ENCODE results near the gene SCN4A. TPM values are rescaled to one million over a fixed set of nuclear protein-coding genes. Genes with fewer than 3 reads are reported as not detected.

SCN4A gene
- total RNA-seq, 1 donor from 2014 or later = 0.10 TPM

- peaks cover 17% of the 10 kb centered on the region for H3K27me3 Mint-ChIP-seq
- no peaks in the 10 kb centered on the region for H3K36me3 Mint-ChIP-seq (ENCODE audit: insufficient read depth)
- H3K4me1 Mint-ChIP-seq (ENCODE audit: low read depth) = peaks cover 8% of the 10 kb centered on the region
- H3K27ac Mint-ChIP-seq = no peak overlapping the region
- H3K9me3 Mint-ChIP-seq (ENCODE audit: low read depth) = no peaks in the 10 kb centered on the region
- TF ChIP-seq CTCF (IDR thresholded peaks at IDR 0.05; ENCODE audit: unreplicated experiment) = no peak
- no peak overlapping the region for H3K4me3 Mint-ChIP-seq (ENCODE audit: low read depth)
- no peak for DNase-seq (ENCODE audit: low spot score, unreplicated experiment)
Observed at GRCh38 chr17:64004218-64004770, 31.6 kb upstream of the SCN4A start.

GRCh38 chr17:64003526-64004121 is 30.9 kb upstream of the SCN4A start:
- Mint-ChIP-seq H3K4me3 (ENCODE audit: low read depth) (no peak overlapping the region), H3K27me3 (peaks cover 19% of the 10 kb centered on the region), H3K9me3 (ENCODE audit: low read depth) (no peaks in the 10 kb centered on the region), H3K27ac (no peak overlapping the region), H3K36me3 (ENCODE audit: insufficient read depth) (no peaks in the 10 kb centered on the region), H3K4me1 (ENCODE audit: low read depth) (peaks cover 8% of the 10 kb centered on the region)
- no peak for TF ChIP-seq CTCF (IDR thresholded peaks at IDR 0.05; ENCODE audit: unreplicated experiment)
- no peak for DNase-seq (ENCODE audit: low spot score, unreplicated experiment)

- Mint-ChIP-seq H3K4me1 (ENCODE audit: low read depth) (peaks cover 10% of the 10 kb centered on the region), H3K27me3 (peaks cover 20% of the 10 kb centered on the region), H3K36me3 (ENCODE audit: insufficient read depth) (no peaks in the 10 kb centered on the region), H3K27ac (no peak overlapping the region), H3K9me3 (ENCODE audit: low read depth) (no peaks in the 10 kb centered on the region), H3K4me3 (ENCODE audit: low read depth) (no peak overlapping the region)
- DNase-seq (ENCODE audit: low spot score, unreplicated experiment) = no peak
- no peak for TF ChIP-seq CTCF (IDR thresholded peaks at IDR 0.05; ENCODE audit: unreplicated experiment)
Observed at GRCh38 chr17:64002658-64003525, 30.2 kb upstream of the SCN4A start.

- peaks cover 29% of the 10 kb centered on the region for H3K27me3 Mint-ChIP-seq
- no peaks in the 10 kb centered on the region for H3K9me3 Mint-ChIP-seq (ENCODE audit: low read depth)
- H3K4me3 Mint-ChIP-seq (ENCODE audit: low read depth) = no peak overlapping the region
- TF ChIP-seq CTCF (IDR thresholded peaks at IDR 0.05; ENCODE audit: unreplicated experiment) = no peak
- no peaks in the 10 kb centered on the region for H3K36me3 Mint-ChIP-seq (ENCODE audit: insufficient read depth)
- H3K4me1 Mint-ChIP-seq (ENCODE audit: low read depth) = peaks cover 10% of the 10 kb centered on the region
- no peak for DNase-seq (ENCODE audit: low spot score, unreplicated experiment)
- H3K27ac Mint-ChIP-seq = no peak overlapping the region
Observed at GRCh38 chr17:64001763-64002529, 29.2 kb upstream of the SCN4A start.

GRCh38 chr17:64001091-64001579 is 28.4 kb upstream of the SCN4A start:
- no peak overlapping the region for H3K27ac Mint-ChIP-seq
- no peak for TF ChIP-seq CTCF (IDR thresholded peaks at IDR 0.05; ENCODE audit: unreplicated experiment)
- no peak for DNase-seq (ENCODE audit: low spot score, unreplicated experiment)
- no peaks in the 10 kb centered on the region for H3K36me3 Mint-ChIP-seq (ENCODE audit: insufficient read depth)
- H3K9me3 Mint-ChIP-seq (ENCODE audit: low read depth) = no peaks in the 10 kb centered on the region
- peaks cover 37% of the 10 kb centered on the region for H3K27me3 Mint-ChIP-seq
- peaks cover 10% of the 10 kb centered on the region for H3K4me1 Mint-ChIP-seq (ENCODE audit: low read depth)
- no peak overlapping the region for H3K4me3 Mint-ChIP-seq (ENCODE audit: low read depth)
